ELF-1 (cell line): ENCODE results near the gene TMEM200B.
"Not testable (repeated sequence)": the region's sequence is repeated elsewhere in the genome, so short reads cannot be mapped to it uniquely, and the experiment has no call there.

Experiments used
- DNase-seq: peaks from one replicate; pipeline ENCODE4 v3.0.0-alpha.2; 2016; ENCODE audit warnings: low read depth, low spot score

The TMEM200B gene

GRCh38 chr1:29134695-29135028, 11.0 kb upstream of the TMEM200B start:
- no peak for DNase-seq

- DNase-seq: no peak
Measured at GRCh38 chr1:29133861-29134694, 10.4 kb upstream of the TMEM200B start.

DNA sequence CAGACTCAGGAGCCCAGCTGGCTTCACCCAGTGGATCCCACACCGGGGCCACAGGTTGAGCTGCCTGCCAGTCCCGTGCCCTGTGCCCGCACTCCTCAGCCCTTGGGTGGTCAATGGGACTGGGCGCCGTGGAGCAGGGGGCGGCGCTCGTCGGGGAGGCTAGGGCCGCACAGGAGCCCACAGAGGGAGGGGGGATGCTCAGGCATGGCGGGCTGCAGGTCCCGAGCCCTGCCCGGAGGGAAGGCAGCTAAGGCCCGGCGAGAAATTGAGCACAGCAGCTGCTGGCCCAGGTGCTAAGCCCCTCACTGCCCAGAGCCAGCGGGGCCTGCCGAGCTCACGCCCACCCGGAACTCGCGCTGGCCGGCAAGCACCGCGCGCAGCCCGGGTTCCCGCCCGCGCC, 7.4 kb upstream of the TMEM200B start:
- DNase-seq: not testable (repeated sequence)

DNA sequence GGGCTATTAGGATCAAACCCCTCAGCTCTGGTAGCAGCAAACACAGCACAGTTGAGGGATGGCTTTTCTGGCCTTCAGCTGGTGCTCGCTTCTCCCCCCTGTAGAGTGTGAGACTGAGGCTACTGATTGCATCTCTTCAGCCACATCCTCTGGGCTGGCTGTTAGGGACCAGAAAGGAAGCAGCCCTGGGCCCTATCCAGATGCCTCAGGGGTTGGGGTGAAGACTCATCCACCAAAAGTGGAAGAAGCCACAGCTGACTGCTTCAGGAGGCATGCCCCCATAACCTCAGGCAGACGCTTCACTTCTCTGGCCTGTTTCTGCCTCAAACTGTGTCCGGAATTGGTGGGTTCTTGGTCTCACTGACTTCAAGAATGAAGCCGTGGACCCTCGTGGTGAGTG, 6.2 kb upstream of the TMEM200B start:
- no peak for DNase-seq

DNA sequence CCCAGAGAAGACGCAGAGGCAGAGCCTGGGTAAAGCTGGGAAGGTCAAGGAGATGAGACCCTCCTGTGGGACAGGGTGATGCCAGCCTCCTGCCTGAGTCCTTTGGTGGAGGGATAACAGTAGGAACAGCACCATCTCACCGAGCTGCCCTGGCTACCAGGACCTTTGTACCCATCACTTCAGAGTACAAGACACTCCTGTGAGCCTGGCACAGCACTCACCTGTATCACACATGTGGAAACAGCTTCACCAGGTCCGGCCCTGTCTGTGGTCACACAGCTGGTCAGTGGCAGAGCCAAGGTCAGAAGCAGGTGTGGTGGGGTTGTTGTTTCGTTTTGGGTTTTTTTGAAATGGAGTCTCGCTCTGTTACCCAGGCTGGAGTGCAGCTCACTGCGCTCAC, 5.0 kb upstream of the TMEM200B start:
- no peak for DNase-seq

GRCh38 chr1:29126198-29126597, 2.5 kb upstream of the TMEM200B start:
- no peak for DNase-seq

DNA sequence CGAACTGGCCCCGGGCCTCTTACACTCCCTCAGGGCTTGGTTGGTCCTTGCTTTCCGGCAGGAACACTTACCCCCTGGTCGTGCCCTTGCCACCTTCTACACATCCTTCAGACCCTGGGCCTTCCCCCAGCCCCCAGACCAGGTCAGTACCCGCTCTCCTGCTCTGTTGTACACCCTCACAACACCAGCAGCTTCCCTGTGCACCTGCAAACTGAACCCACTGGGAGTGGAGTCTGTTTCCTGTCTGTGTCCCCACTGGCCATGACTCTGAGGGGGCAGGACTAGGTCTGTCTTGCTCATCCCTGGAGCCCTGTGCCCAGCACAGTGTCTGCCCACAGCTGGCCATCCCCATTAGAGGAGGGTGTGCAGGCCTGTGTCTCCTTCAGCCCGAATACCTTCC, 2.1 kb upstream of the TMEM200B start:
- no peak for DNase-seq

GRCh38 chr1:29125237-29125641, 1.5 kb upstream of the TMEM200B start:
- DNase-seq: no peak

DNA sequence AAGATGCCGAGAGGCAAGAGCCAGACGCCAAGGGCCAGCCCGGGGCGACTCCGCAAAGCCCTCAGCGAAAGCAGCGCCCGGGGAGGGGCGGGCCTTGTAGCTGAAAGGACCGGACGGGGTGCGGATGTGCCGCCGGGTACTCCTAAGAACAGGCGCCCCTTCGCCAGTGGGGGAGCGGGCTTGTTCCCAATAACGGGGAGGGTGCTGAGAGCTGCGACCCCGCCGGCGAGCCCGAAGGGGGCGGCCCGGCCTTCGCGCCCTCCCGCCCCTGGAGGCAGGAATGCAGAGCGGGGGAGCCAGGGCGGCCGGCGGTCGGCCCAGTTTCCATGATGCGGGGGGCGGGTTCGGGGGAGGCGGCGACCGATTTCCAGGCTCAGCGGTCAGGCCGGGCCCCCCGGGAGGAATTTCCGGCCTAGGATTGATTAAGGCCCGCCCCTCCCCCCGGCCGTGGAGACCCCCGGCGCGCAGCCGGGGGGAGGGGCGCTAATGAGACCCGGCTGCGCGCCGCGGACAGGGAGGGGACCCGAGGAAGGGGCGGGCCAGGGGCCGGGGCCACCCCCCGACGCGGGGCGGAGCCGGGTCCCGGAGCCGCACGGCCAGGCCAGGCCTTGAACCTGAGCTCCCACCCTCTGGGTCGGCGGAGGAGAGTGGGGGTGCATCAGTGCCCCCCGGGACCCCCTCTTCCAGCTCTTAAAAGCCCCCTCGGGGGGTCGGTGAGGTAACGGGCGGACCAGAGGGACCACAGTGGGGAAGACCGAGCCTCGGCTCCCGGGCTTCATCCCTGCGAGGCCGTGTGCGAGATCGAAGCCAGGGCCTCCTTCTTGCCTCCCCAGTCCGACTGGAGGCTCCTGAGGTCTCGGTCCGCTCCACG, 898 bp upstream of the TMEM200B start:
- DNase-seq: peak; percentile 92

DNA sequence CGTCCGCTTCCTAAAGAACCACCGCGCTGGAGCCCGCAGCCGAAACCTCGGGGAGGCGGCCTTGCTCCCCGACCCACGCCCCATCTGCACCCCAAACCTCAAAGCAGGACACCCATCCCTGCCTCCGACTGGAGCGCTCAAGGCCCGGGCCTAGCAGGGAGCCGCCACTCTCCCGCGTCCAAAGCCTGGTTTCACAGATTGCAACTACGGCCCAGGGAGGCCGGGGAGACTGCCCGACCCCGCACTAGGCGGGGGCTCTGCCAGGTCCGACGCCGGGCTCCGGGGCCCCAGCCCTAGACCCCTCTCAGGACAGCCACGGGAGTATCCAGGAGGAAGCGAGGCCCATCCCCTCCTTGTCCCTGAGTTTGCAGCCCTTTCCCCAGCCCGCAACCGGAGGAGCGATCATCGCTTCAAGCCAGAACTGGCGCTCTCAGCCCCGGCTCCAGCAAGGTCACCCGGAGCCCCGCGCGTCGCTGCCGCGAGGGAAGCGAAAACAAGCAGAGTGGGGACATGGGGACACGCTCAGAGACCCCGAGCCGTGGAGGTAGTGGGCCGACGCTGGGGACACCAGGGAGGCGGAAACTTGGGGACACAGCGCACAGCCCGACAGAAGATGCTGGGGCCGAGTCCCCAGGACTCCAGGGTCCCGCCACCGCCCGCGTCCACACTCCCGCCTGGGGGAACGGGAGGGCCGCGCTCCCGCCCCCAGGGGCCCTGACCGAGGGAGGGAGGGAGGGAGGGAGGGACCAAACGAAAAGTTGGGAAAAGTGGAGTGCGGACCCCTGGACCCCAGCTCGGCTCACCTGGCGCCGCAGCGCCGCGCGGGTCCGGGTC, 433 bp downstream of the TMEM200B start:
- peak; percentile 62 for DNase-seq

GRCh38 chr1:29122682-29123052, 1.0 kb downstream of the TMEM200B start:
- peak; percentile 72 for DNase-seq

- DNase-seq: peak; percentile 91
Measured at GRCh38 chr1:29121936-29122681, 1.6 kb downstream of the TMEM200B start.

DNA sequence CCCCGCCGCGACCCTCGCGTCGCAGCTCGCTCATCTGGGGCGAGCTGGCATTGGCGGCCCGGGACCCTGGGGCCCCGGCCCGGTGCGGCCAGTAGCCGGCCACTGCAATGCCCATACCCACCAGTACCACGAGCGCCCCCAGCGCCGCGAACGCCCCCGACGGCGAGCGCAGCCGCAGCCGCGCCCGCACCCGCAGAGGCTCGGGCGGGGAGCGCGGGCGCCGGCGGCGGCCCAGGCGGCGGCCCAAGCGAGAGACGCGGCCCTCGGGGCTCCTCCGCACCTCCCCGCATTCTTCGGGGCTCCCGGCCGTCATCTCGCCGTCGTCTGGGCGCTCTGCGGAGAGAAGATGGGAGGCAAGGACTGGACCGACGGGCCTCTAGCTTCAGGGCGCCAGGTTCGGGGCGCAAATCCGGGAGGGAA, 2.2 kb downstream of the TMEM200B start:
- no peak for DNase-seq

DNA sequence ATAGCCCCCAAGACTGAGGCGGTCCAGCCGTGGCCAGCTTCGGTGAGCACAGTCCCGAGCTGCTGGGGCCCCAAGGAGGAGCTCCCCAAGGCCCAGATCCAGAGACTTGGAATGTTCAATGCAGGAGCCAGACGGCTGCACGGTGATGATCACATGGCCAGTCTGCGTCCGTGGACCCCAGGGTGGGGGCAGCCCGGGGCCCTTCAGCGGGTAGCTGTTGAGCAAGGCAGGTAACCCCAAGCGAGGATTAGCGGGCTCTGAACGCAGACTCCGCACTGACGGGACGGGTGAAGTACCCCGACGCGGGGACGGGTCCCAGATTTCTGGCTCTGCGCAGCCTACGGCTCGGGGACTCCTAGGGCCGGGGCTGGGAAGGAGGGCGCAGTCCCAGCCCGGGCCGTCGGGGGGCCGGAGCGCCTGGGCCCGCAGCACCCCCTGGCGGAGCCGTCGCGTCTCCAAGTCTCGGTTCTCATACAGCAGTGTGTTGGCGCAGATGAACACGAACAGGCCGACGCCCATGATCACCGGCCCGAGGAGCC, 2.7 kb downstream of the TMEM200B start:
- peak; percentile 89 for DNase-seq

DNA sequence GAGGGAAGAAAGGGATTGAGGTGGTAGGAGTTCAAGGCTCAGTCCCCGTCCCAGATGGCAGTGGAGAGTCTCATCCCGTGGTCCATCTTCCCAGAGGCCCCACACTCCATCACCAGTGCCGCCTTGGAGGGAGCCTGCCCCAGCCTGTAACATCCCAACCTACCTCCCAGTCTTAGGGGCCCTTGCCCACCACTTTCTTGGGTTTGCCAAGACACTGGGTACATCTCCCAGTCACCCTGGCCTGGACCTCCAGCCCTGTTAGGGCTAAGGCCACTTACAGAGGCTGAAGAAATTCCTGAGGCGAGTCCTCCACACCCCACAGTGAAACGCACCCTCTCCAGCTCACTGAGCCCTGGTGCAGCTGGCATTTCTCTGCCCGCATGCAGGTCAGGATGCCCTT, 3.3 kb downstream of the TMEM200B start:
- DNase-seq: no peak

- DNase-seq: no peak
Measured at GRCh38 chr1:29119121-29119929, 4.4 kb downstream of the TMEM200B start.

GRCh38 chr1:29117381-29117780, 6.3 kb downstream of the TMEM200B start:
- DNase-seq: no peak

GRCh38 chr1:29114654-29115053, 9.0 kb downstream of the TMEM200B start:
- no peak for DNase-seq

GRCh38 chr1:29113413-29114117, 10.1 kb downstream of the TMEM200B start:
- no peak for DNase-seq
